ENCODE measurements around the gene GLI3. TPM values are rescaled to one million over a fixed set of nuclear protein-coding genes. Genes with fewer than 3 reads are reported as not detected.

The GLI3 gene
- polyA plus RNA-seq, 1 of the 3 experiments (the other 2 are of a cell fraction): 0.08 TPM

- Histone ChIP-seq H4K20me1 (ENCODE audit: insufficient read depth) (no peaks in the 10 kb centered on the region), H3K27me3 (ENCODE audit: insufficient read depth) (no peaks in the 10 kb centered on the region), H3K36me3 (replicated peaks in 1 of 2; ENCODE audit: control insufficient read depth in 1 of 2, insufficient read depth in 2 of 2, low read length in 1 of 2) (no peaks in the 10 kb centered on the region), H3K4me1 (ENCODE audit: control insufficient read depth in 1 of 2, insufficient read depth in 2 of 2, low read depth in 1 of 2, low read length in 1 of 2) (peaks cover 0 to 14% of the 10 kb centered on the region in 2 experiments; a peak in 2 of 4 replicates), H3K4me2 (no peak overlapping the region), H3K79me2 (ENCODE audit: insufficient read depth) (no peaks in the 10 kb centered on the region), H2AFZ (ENCODE audit: low read depth) (no peak overlapping the region), H3K27ac (ENCODE audit: low read depth in 2 of 2, low read length in 1 of 2) (no peak overlapping the region), H3K9me3 (no peaks in the 10 kb centered on the region), H3K4me3 (ENCODE audit: low read depth in 2 of 2, low read length in 1 of 2) (no peak overlapping the region), H3K9me2 (no peaks in the 10 kb centered on the region), H3K9ac (no peak overlapping the region), H3F3A (replicated peaks; ENCODE audit: insufficient read depth) (peaks cover 13% of the 10 kb centered on the region)
- WGBS (ENCODE audit: low lambda C conversion rate): 41% methylated on average over 1 of the region's 1 CpG
- TF ChIP-seq USF2 (IDR thresholded peaks at IDR 0.05; ENCODE audit: borderline replicate concordance, low read depth, low read length): no peak
- no peak for TF ChIP-seq TAF1 (IDR thresholded peaks at IDR 0.05; ENCODE audit: borderline replicate concordance, low read depth, low read length)
- TF ChIP-seq FOXJ3 (CRISPR knock-in tag; IDR thresholded peaks at IDR 0.05): no peak
- TF ChIP-seq SIN3A (IDR thresholded peaks at IDR 0.05; ENCODE audit: borderline replicate concordance, low read depth, low read length): no peak
- no peak for TF ChIP-seq RAD21 (IDR thresholded peaks at IDR 0.05; ENCODE audit: low read length)
- TF ChIP-seq MEF2A (IDR thresholded peaks at IDR 0.05; ENCODE audit: borderline replicate concordance, low read depth): no peak
- no peak for TF ChIP-seq NRF1 (IDR thresholded peaks at IDR 0.05; ENCODE audit: low read depth, low read length)
- no peak for TF ChIP-seq CHD2 (IDR thresholded peaks at IDR 0.05; ENCODE audit: low read length, partially characterized antibody)
- no peak for TF ChIP-seq RFX5 (IDR thresholded peaks at IDR 0.05; ENCODE audit: low read length)
- TF ChIP-seq EZH2phosphoT487 (IDR thresholded peaks at IDR 0.05; ENCODE audit: borderline replicate concordance, low read depth): no peak
- no peak for TF ChIP-seq MXI1 (IDR thresholded peaks at IDR 0.05; ENCODE audit: low read depth, low read length)
- no peak for TF ChIP-seq EP300 (IDR thresholded peaks at IDR 0.05; ENCODE audit: borderline replicate concordance in 1 of 2, low read depth in 1 of 2, low read length in 1 of 2)
- ChIA-PET CTCF (interaction anchor here (1.1 to 3.2 kb wide), 2 partner anchors 8 to 12 kb away, joined by 3 to 18 read pairs; no protein-coding TSS in a partner anchor), POLR2A (no interaction called here)
- DNase-seq: no peak
These were observed 308.2 kb downstream of the GLI3 start for GRCh38 chr7:41928781-41929180.

GRCh38 chr7:41928166-41928565, 308.8 kb downstream of the GLI3 start:
- TF ChIP-seq EZH2phosphoT487 (IDR thresholded peaks at IDR 0.05; ENCODE audit: borderline replicate concordance, low read depth): no peak
- no peak for TF ChIP-seq RAD21 (IDR thresholded peaks at IDR 0.05; ENCODE audit: low read length)
- TF ChIP-seq GABPA (IDR thresholded peaks at IDR 0.05; ENCODE audit: low read depth): no peak
- TF ChIP-seq JUND (IDR thresholded peaks at IDR 0.05): no peak
- no peak for TF ChIP-seq MXI1 (IDR thresholded peaks at IDR 0.05; ENCODE audit: low read depth, low read length)
- TF ChIP-seq CHD2 (IDR thresholded peaks at IDR 0.05; ENCODE audit: low read length, partially characterized antibody): no peak
- TF ChIP-seq SIN3A (IDR thresholded peaks at IDR 0.05; ENCODE audit: borderline replicate concordance, low read depth, low read length): no peak
- no peak for TF ChIP-seq SMC3 (IDR thresholded peaks at IDR 0.05; ENCODE audit: low read depth, low read length)
- TF ChIP-seq TCF12 (IDR thresholded peaks at IDR 0.05): no peak
- no peak for TF ChIP-seq NFIC (IDR thresholded peaks at IDR 0.05; ENCODE audit: borderline replicate concordance)
- no peak for TF ChIP-seq ELF1 (IDR thresholded peaks at IDR 0.05)
- no peak for TF ChIP-seq FOSL2 (IDR thresholded peaks at IDR 0.05; ENCODE audit: borderline replicate concordance, low read depth)
- TF ChIP-seq RCOR1 (IDR thresholded peaks at IDR 0.05; ENCODE audit: low read length): no peak
- no peak for TF ChIP-seq POLR2AphosphoS5 (IDR thresholded peaks at IDR 0.05; ENCODE audit: low read depth, low read length)
- TF ChIP-seq, protein P1, sequence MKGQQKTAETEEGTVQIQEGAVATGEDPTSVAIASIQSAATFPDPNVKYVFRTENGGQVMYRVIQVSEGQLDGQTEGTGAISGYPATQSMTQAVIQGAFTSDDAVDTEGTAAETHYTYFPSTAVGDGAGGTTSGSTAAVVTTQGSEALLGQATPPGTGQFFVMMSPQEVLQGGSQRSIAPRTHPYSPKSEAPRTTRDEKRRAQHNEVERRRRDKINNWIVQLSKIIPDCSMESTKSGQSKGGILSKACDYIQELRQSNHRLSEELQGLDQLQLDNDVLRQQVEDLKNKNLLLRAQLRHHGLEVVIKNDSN (IDR thresholded peaks at IDR 0.05; ENCODE audit: borderline replicate concordance, low read depth): no peak
- TF ChIP-seq FOXM1 (IDR thresholded peaks at IDR 0.05; ENCODE audit: low read depth): no peak
- ChIA-PET POLR2A (no interaction called here), CTCF (interaction anchor here (1.1 to 3.2 kb wide), 2 partner anchors 8 to 13 kb away, joined by 3 to 18 read pairs; no protein-coding TSS in a partner anchor)

More at GRCh38 chr7:41928166-41928565, 308.8 kb downstream of the GLI3 start:
- Histone ChIP-seq H3K4me2 (no peak overlapping the region), H3K79me2 (ENCODE audit: insufficient read depth) (no peaks in the 10 kb centered on the region), H3K9me3 (no peaks in the 10 kb centered on the region), H3K4me1 (ENCODE audit: control insufficient read depth in 1 of 2, insufficient read depth in 2 of 2, low read depth in 1 of 2, low read length in 1 of 2) (peaks cover 0 to 14% of the 10 kb centered on the region in 2 experiments; a peak in 2 of 4 replicates), H3K36me3 (replicated peaks in 1 of 2; ENCODE audit: control insufficient read depth in 1 of 2, insufficient read depth in 2 of 2, low read length in 1 of 2) (no peaks in the 10 kb centered on the region), H3K9me2 (no peaks in the 10 kb centered on the region), H3F3A (replicated peaks; ENCODE audit: insufficient read depth) (peaks cover 13% of the 10 kb centered on the region), H3K27me3 (ENCODE audit: insufficient read depth) (no peaks in the 10 kb centered on the region), H3K27ac (ENCODE audit: low read depth in 2 of 2, low read length in 1 of 2) (no peak overlapping the region), H2AFZ (ENCODE audit: low read depth) (0 out of 2 replicates have a peak overlapping the region, but pooled peaks have one; percentile 31), H3K4me3 (ENCODE audit: low read depth in 2 of 2, low read length in 1 of 2) (no peak overlapping the region), H3K9ac (no peak overlapping the region), H4K20me1 (ENCODE audit: insufficient read depth) (no peaks in the 10 kb centered on the region)
- WGBS (ENCODE audit: low lambda C conversion rate): 19% methylated on average over 1 of the region's 1 CpG
- DNase-seq: no peak

All from SK-N-SH (cell line).